ENCODE data around the gene SLC2A11. TPM values are rescaled to one million over a fixed set of nuclear protein-coding genes. Genes with fewer than 3 reads are reported as not detected.
A peak's percentile ranks its signal among the peaks of the same experiment; 100 is the strongest.

SLC2A11 gene, protein sequence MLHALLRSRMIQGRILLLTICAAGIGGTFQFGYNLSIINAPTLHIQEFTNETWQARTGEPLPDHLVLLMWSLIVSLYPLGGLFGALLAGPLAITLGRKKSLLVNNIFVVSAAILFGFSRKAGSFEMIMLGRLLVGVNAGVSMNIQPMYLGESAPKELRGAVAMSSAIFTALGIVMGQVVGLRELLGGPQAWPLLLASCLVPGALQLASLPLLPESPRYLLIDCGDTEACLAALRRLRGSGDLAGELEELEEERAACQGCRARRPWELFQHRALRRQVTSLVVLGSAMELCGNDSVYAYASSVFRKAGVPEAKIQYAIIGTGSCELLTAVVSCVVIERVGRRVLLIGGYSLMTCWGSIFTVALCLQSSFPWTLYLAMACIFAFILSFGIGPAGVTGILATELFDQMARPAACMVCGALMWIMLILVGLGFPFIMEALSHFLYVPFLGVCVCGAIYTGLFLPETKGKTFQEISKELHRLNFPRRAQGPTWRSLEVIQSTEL
- total RNA-seq (1 to 10 TPM; 7.1 to 9.0 TPM), polyA plus RNA-seq (5.2 TPM)

- peaks cover 17% of the 10 kb centered on the region for H3K4me1 ChIP-seq (ENCODE audit: insufficient read depth, low read length)
- H3K27ac ChIP-seq (ENCODE audit: low read depth, low read length), result peak within 1 kb of the TSS; percentile 73
- no peaks in the 10 kb centered on the region for H3K27me3 Mint-ChIP-seq
- no peaks in the 10 kb centered on the region for H3K9me3 Mint-ChIP-seq
- H3K27ac Mint-ChIP-seq, result peak within 1 kb of the TSS; percentile 73 to 97 (median 90)
- no peaks in the 10 kb centered on the region for H3K27me3 ChIP-seq (ENCODE audit: insufficient read depth, low read length, poor library complexity, severe bottlenecking)
- H3K36me3 Mint-ChIP-seq, result peaks cover 1 to 8% (median 4%) of the 10 kb centered on the region in 3 donors
- peak within 1 kb of the TSS; percentile 82 for H3K4me3 ChIP-seq (ENCODE audit: low read length)
- DNase-seq, result peak; percentile 86 to 96 (median 90)
- H3K4me1 Mint-ChIP-seq, result peaks cover 14 to 24% (median 21%) of the 10 kb centered on the region in 3 donors
- ChIA-PET POLR2A (interaction anchor here (0.5 to 1.9 kb wide), 8 partner anchors 13 to 293 kb away, joined by 3 to 30 read pairs (median 5); partner anchors contain the start of genes CHCHD10, DERL3, MIF and MMP11), CTCF (interaction anchor here (0.7 to 4.8 kb wide), 10 partner anchors 7 to 141 kb away, joined by 3 to 39 read pairs (median 4); partner anchors contain the start of genes MIF and MMP11)
- peak within 1 kb of the TSS; percentile 92 to 98 (median 94) for H3K4me3 Mint-ChIP-seq
- H3K9me3 ChIP-seq (ENCODE audit: low read length), result no peaks in the 10 kb centered on the region
- H3K36me3 ChIP-seq (ENCODE audit: insufficient read depth, low read length), result no peaks in the 10 kb centered on the region
These were observed at the start of gene SLC2A11 for GRCh38 chr22:23857606-23858483. Gene SLC2A11 (plus strand): TSS chr22:23857875. CDS start chr22:23858000, 125 bp downstream.

DNA sequence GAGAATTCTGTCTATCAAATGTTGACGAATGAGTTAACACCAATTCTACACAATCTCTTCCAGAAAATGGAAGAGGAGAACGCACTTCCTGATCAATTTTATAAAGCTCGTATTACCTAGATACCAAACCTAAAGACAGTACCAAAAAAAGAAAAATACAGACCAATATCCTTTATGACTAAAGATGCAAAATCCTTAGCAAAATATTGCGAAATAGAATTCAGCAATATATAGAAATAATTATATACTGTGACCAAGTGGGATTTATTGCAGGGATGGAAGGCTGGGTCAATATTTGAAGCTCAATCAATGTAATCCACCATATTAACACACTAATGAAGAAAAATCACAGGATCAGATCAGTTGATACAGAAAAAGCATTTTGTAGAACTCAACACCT, 45.3 kb upstream of the SLC2A11 start:
- H3K4me1 ChIP-seq (ENCODE audit: insufficient read depth, low read length), result no peaks in the 10 kb centered on the region
- H3K36me3 Mint-ChIP-seq, result peaks cover 4 to 62% (median 20%) of the 10 kb centered on the region in 3 donors
- no peaks in the 10 kb centered on the region for H3K4me1 Mint-ChIP-seq
- no peak for DNase-seq
- H3K36me3 ChIP-seq (ENCODE audit: insufficient read depth, low read length), result peaks cover 18% of the 10 kb centered on the region
- no peaks in the 10 kb centered on the region for H3K9me3 Mint-ChIP-seq
- no peaks in the 10 kb centered on the region for H3K9me3 ChIP-seq (ENCODE audit: low read length)
- no peak overlapping the region for H3K4me3 Mint-ChIP-seq
- H3K27me3 Mint-ChIP-seq, result no peaks in the 10 kb centered on the region
- ChIA-PET CTCF (no interaction called here), POLR2A (no interaction called here)
- H3K27ac ChIP-seq (ENCODE audit: low read depth, low read length), result no peak overlapping the region
- no peak overlapping the region for H3K4me3 ChIP-seq (ENCODE audit: low read length)
- peak overlapping the region in 1 of 8 donors; percentile 36 for H3K27ac Mint-ChIP-seq
- no peaks in the 10 kb centered on the region for H3K27me3 ChIP-seq (ENCODE audit: insufficient read depth, low read length, poor library complexity, severe bottlenecking)

DNA sequence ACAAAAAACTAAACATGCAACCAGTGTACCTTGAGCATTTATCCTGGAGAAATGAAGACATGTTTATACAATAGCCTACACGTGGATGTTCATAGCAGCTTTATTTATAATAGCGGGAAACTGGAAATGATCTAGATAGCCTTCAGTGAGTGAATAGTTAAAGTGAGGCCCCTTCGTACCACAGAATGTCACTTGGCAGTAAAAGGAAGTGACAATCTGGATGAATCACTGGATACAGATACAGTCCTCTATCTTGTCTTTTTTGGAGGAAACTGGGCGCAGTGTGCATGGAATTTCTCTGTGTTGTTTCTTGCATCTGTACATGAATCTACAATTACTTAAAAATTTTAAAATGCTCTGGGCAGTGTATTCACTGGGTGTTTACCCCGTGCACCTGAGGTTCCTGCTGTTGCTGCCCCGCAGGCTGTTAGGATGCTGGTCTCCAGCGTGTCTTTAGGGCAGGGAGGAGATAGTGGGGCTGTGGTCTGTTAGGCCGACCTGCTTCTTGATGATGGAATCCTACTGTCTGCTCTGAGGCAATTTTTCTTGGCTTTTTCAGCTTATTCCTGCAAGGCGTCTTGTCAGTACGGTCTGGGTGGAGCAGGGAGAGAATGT, 42.0 kb upstream of the SLC2A11 start:
- Histone ChIP-seq H3K36me3 (ENCODE audit: insufficient read depth, low read length) (peaks cover 22% of the 10 kb centered on the region), H3K9me3 (ENCODE audit: low read length) (no peaks in the 10 kb centered on the region), H3K4me3 (ENCODE audit: low read length) (no peak overlapping the region), H3K27ac (ENCODE audit: low read depth, low read length) (no peak overlapping the region), H3K27me3 (ENCODE audit: insufficient read depth, low read length, poor library complexity, severe bottlenecking) (no peaks in the 10 kb centered on the region), H3K4me1 (ENCODE audit: insufficient read depth, low read length) (no peaks in the 10 kb centered on the region)
- Mint-ChIP-seq H3K4me1 (peaks cover 2 to 8% (median 4%) of the 10 kb centered on the region in 3 donors), H3K9me3 (no peaks in the 10 kb centered on the region), H3K27ac (peak overlapping the region in 1 of 8 donors; percentile 94), H3K36me3 (peaks cover 4 to 82% (median 20%) of the 10 kb centered on the region in 3 donors), H3K27me3 (no peaks in the 10 kb centered on the region), H3K4me3 (no peak overlapping the region)
- ChIA-PET CTCF (no interaction called here), POLR2A (no interaction called here)
- DNase-seq, result no peak

GRCh38 chr22:23816156-23816976, 41.3 kb upstream of the SLC2A11 start:
- peaks cover 4 to 82% (median 16%) of the 10 kb centered on the region in 3 donors for H3K36me3 Mint-ChIP-seq

GRCh38 chr22:23817146-23817545, 40.5 kb upstream of the SLC2A11 start:
- no peak overlapping the region for H3K27ac Mint-ChIP-seq
- H3K9me3 Mint-ChIP-seq, result no peaks in the 10 kb centered on the region
- H3K27me3 Mint-ChIP-seq, result no peaks in the 10 kb centered on the region
- no peak overlapping the region for H3K27ac ChIP-seq (ENCODE audit: low read depth, low read length)
- H3K27me3 ChIP-seq (ENCODE audit: insufficient read depth, low read length, poor library complexity, severe bottlenecking), result no peaks in the 10 kb centered on the region
- peaks cover 2 to 13% (median 5%) of the 10 kb centered on the region in 3 donors for H3K4me1 Mint-ChIP-seq
- H3K36me3 ChIP-seq (ENCODE audit: insufficient read depth, low read length), result peaks cover 27% of the 10 kb centered on the region
- no peak for DNase-seq
- ChIA-PET POLR2A (no interaction called here), CTCF (no interaction called here)
- no peaks in the 10 kb centered on the region for H3K9me3 ChIP-seq (ENCODE audit: low read length)
- H3K4me3 ChIP-seq (ENCODE audit: low read length), result no peak overlapping the region
- H3K4me1 ChIP-seq (ENCODE audit: insufficient read depth, low read length), result no peaks in the 10 kb centered on the region
- H3K36me3 Mint-ChIP-seq, result peaks cover 4 to 80% (median 14%) of the 10 kb centered on the region in 3 donors
- no peak overlapping the region for H3K4me3 Mint-ChIP-seq

More at GRCh38 chr22:23816156-23816976, 41.3 kb upstream of the SLC2A11 start:
- Mint-ChIP-seq H3K27me3 (no peaks in the 10 kb centered on the region), H3K4me3 (no peak overlapping the region), H3K27ac (no peak overlapping the region), H3K9me3 (no peaks in the 10 kb centered on the region), H3K4me1 (peaks cover 2 to 13% (median 5%) of the 10 kb centered on the region in 3 donors)
- DNase-seq, result no peak
- H3K4me3 ChIP-seq (ENCODE audit: low read length), result no peak overlapping the region
- peaks cover 25% of the 10 kb centered on the region for H3K36me3 ChIP-seq (ENCODE audit: insufficient read depth, low read length)
- no peaks in the 10 kb centered on the region for H3K27me3 ChIP-seq (ENCODE audit: insufficient read depth, low read length, poor library complexity, severe bottlenecking)
- H3K27ac ChIP-seq (ENCODE audit: low read depth, low read length), result no peak overlapping the region
- no peaks in the 10 kb centered on the region for H3K4me1 ChIP-seq (ENCODE audit: insufficient read depth, low read length)
- POLR2A ChIA-PET, result no interaction called here
- no peaks in the 10 kb centered on the region for H3K9me3 ChIP-seq (ENCODE audit: low read length)
- CTCF ChIA-PET, result no interaction called here

DNA sequence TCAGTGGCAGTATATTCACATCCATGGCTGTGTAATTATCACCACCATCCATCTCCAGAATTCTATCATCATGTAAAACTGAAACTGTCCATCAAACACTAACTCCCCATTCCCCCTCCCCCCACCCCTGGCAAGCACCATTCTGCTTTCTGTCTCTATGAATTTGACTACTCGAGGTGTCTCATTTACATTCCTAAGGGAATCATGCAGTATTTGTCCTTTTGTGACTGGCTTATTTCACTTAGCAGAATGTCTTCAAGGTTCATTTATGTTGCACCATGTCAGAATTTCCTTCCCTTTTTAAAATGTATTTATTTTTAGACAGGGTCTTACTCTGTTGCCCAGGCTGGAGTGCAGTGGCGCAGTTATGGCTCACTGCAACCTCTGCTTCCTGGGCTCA, 39.1 kb upstream of the SLC2A11 start:
- H3K36me3 ChIP-seq (ENCODE audit: insufficient read depth, low read length), result peaks cover 38% of the 10 kb centered on the region

GRCh38 chr22:23820748-23821211, 36.9 kb upstream of the SLC2A11 start:
- Histone ChIP-seq H3K27me3 (ENCODE audit: insufficient read depth, low read length, poor library complexity, severe bottlenecking) (no peaks in the 10 kb centered on the region), H3K4me3 (ENCODE audit: low read length) (no peak overlapping the region), H3K27ac (ENCODE audit: low read depth, low read length) (no peak overlapping the region), H3K36me3 (ENCODE audit: insufficient read depth, low read length) (peaks cover 60% of the 10 kb centered on the region), H3K9me3 (ENCODE audit: low read length) (no peaks in the 10 kb centered on the region), H3K4me1 (ENCODE audit: insufficient read depth, low read length) (no peaks in the 10 kb centered on the region)
- no peak for DNase-seq
- ChIA-PET CTCF (no interaction called here), POLR2A (no interaction called here)
- H3K27me3 Mint-ChIP-seq, result no peaks in the 10 kb centered on the region
- no peak overlapping the region for H3K4me3 Mint-ChIP-seq
- peaks cover 4 to 16% (median 5%) of the 10 kb centered on the region in 3 donors for H3K4me1 Mint-ChIP-seq
- peaks cover 0 to 91% (median 11%) of the 10 kb centered on the region in 3 donors for H3K36me3 Mint-ChIP-seq
- peaks cover 0 to 1% (median 0%) of the 10 kb centered on the region in 5 donors for H3K9me3 Mint-ChIP-seq
- H3K27ac Mint-ChIP-seq, result peak overlapping the region in 4 of 8 donors; percentile 13 to 70 (median 52)

More for the DNA sequence above, 39.1 kb upstream of the SLC2A11 start:
- no peak overlapping the region for H3K4me3 Mint-ChIP-seq
- H3K27ac Mint-ChIP-seq, result no peak overlapping the region
- no peaks in the 10 kb centered on the region for H3K4me1 ChIP-seq (ENCODE audit: insufficient read depth, low read length)
- peaks cover 0 to 1% (median 0%) of the 10 kb centered on the region in 5 donors for H3K9me3 Mint-ChIP-seq
- H3K36me3 Mint-ChIP-seq, result peaks cover under 1 to 84% (median 9%) of the 10 kb centered on the region in 3 donors
- H3K27ac ChIP-seq (ENCODE audit: low read depth, low read length), result no peak overlapping the region
- H3K9me3 ChIP-seq (ENCODE audit: low read length), result no peaks in the 10 kb centered on the region
- peaks cover 4 to 16% (median 5%) of the 10 kb centered on the region in 3 donors for H3K4me1 Mint-ChIP-seq
- H3K4me3 ChIP-seq (ENCODE audit: low read length), result no peak overlapping the region
- CTCF ChIA-PET, result no interaction called here
- POLR2A ChIA-PET, result no interaction called here
- H3K27me3 Mint-ChIP-seq, result no peaks in the 10 kb centered on the region
- H3K27me3 ChIP-seq (ENCODE audit: insufficient read depth, low read length, poor library complexity, severe bottlenecking), result no peaks in the 10 kb centered on the region
- DNase-seq, result no peak

Measured in CD8-positive, alpha-beta memory T cell (primary cell).